ENCODE measurements around the gene LDLRAD3.
"Not testable (repeated sequence)": the region's sequence is repeated elsewhere in the genome, so short reads cannot be mapped to it uniquely, and the experiment has no call there.

LDLRAD3 gene, protein sequence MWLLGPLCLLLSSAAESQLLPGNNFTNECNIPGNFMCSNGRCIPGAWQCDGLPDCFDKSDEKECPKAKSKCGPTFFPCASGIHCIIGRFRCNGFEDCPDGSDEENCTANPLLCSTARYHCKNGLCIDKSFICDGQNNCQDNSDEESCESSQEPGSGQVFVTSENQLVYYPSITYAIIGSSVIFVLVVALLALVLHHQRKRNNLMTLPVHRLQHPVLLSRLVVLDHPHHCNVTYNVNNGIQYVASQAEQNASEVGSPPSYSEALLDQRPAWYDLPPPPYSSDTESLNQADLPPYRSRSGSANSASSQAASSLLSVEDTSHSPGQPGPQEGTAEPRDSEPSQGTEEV

DNA sequence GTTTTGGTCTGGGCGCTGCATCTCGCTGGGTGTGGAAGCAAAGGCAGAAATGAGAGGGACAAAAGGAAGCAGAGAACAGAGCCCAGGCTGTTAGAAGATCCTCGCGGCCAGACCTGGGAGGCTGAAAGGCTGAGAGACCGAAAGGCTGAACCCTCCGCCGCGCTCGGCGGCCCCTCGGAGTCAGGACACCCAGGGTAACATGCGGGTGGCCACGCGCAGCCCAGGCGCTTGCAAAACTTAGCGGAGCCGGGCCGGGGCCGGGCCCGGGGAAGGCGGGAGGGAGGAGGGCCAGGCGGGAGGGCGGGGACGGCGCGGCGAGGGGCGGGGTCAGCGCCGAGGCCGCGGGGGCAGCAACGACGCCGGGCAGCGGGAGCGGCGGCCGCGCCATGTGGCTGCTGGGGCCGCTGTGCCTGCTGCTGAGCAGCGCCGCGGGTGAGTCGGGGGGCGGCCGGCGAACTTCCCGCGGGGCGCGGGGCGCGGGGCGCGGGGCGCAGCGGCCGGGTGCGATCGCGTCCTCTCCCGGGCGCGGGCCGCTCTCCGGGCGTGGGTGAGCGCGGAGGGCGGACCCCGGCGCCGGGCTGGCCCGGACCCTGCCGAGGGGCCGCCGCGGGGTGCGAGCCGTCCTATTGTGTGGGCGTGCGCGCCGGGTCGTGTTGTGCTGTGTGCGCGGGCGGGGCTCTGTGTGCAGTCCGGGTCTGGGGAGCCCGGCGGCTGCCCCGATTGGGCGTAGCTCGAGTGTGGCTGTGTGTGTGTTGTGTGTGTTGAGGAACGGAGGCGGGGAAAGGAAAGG lies at the start of gene LDLRAD3:
LDLRAD3 (plus strand) TSS at position 350 of the 790 bp plus-strand sequence; CDS start at position 387, 37 bp downstream.
- peak; percentile 84 for DNase-seq (ENCODE audit: low read depth)

DNA sequence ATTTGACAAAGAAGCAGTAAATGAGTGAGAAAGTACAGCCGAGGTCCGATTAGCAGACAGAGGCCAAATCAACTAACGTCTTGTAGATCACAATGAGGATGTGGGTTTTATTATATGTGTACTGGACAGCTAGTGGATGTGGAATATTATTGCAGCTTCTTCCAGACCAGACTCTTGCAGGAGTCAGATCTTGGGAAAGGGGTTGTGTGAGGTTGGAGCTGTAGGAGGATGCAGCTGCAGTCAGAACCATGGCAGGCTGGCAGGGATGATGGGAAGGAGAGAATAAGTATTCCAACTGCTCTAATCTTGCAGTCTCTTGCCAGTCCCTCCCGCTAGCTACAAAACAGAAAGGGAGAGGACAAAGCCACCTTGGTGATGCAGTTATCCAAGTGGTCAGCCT lies 46.8 kb upstream of the LDLRAD3 start:
- DNase-seq (ENCODE audit: low read depth) = no peak

DNA sequence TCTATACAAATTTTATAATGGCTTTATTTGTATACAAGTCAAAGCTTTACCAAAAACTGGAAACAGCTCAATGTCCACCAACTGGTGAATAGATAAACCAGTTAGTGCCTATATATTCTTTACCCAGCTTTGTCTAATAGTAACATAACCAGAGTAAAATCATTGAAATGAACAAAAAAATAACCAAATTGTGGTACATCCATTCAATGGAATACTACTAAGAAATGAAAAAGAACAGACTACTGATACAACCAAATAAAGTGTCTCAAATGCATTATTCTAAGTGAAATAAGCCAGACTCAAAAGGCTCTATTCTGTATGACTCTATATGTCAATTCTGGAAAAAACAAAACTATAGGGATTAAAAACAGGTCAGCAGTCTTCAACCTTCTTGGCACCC lies 40.9 kb upstream of the LDLRAD3 start:
- no peak for DNase-seq (ENCODE audit: low read depth)

DNA sequence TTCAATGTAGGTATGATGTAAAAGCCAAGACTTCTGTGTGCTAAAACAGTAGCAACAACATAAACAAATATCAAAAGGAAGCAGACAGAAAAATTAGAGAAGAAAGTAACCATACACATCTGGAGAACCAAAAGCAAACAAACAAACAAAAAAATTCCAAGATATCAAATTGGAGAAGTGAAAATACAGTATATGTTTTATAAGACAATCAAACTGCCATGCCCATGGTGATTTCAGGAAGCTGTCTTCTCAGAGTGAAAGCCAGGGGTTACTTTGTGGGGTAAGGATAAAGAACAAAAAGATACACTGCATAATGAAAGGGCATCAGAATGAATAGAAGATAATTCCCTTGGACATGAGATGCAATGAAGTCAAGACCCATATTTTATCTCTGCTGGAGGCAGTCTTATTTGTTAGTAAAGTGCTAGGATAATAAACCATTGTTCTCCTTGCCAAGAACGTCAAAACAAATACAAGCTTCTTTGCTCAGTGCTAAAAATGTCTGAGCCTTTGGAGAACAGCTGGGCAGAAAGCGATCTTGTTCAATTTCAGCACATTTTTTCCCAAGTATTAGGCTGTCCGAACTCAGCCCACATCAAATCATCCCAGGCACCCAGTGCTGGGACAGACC lies 38.1 kb upstream of the LDLRAD3 start:
- DNase-seq (ENCODE audit: low read depth) = no peak

DNA sequence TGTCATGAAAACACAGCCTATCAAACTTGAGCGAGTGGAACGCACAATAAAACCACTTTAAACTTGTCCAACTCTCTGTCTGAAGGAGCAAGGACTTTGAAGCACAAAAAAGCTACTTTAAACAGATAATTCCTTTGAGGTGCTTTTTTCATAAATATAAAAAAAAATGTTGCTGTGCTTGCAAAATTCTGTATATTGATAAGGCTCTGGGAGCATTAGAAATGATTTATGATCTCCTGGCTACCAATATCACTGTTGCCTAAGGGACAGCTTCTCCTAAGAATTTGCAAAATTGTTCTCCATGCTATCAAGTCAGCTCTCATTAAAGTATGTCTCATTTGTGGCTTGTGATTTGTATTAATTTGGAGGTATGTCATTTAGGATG lies 37.6 kb upstream of the LDLRAD3 start:
- DNase-seq (ENCODE audit: low read depth) = no peak

DNA sequence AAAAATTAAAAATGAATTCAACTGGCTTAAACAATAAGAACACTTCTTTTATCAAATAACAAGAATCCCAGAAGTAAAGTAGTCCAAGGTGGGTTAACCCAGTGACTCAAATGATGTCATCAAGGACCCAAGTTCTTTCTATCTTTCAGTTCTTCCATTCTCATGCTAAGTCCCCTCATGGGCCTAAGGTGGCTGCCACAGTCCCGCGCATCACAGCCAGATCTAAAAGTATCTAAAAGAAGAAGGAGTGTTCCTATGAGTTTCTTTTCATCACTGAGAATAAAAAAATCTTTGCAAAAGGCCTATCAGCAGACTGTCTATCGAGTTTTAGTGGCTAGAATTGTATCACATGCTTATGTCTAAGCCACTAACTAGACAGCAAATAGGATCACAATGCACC lies 37.2 kb upstream of the LDLRAD3 start:
- no peak for DNase-seq (ENCODE audit: low read depth)

DNA sequence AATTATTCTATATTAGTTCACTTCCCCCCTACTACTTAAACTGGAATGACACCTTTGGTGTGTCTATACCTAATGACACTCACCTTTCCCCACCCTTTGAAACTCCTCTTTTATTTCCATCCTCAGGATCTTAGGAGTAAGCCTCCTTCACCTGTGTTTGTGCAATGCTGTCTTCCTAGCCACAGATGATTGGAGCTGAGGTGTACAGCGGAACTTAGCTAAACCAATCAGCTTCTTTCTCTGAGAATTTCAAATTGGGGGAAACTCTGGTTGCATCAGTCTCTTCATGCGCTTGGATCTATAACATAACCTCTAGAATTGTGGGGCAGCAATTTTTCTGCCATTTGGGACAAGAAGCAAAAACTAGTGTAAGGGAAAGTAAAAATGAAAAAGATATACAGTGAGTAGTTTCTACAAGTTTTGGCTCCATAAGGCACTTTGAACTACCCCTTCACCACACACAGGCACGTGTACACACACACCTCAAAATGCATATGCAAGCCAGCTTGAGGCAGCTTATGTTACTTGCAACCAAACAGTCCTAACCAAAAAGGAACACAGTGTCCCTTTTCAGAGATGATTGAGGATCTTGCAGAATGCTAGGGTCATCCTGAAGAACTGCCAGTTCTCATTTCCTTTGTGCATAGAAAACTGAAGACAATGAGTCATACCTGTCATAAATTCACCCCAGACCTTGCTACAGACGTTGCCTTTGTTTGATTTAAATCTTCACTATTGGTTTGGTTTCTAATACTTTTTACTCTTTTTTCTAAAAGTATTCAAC lies 36.0 kb upstream of the LDLRAD3 start:
- peak; percentile 68 for DNase-seq (ENCODE audit: low read depth)

DNA sequence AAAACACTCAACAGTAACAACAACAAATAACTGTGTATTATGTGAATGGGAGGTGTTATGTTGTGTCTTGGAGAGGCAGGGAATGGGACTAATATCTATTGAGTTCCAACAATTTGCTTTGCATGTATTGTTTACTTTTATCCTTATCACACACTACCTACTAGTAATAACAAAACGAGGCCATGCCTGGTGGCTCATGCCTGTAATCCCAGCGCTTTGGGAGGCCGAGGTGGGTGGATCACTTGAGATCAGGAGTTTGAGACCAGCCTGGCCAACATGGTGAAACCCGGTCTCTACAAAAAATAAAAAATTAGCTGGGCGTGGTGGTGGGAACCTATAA lies 35.5 kb upstream of the LDLRAD3 start:
- DNase-seq (ENCODE audit: low read depth) = not testable (repeated sequence)

DNA sequence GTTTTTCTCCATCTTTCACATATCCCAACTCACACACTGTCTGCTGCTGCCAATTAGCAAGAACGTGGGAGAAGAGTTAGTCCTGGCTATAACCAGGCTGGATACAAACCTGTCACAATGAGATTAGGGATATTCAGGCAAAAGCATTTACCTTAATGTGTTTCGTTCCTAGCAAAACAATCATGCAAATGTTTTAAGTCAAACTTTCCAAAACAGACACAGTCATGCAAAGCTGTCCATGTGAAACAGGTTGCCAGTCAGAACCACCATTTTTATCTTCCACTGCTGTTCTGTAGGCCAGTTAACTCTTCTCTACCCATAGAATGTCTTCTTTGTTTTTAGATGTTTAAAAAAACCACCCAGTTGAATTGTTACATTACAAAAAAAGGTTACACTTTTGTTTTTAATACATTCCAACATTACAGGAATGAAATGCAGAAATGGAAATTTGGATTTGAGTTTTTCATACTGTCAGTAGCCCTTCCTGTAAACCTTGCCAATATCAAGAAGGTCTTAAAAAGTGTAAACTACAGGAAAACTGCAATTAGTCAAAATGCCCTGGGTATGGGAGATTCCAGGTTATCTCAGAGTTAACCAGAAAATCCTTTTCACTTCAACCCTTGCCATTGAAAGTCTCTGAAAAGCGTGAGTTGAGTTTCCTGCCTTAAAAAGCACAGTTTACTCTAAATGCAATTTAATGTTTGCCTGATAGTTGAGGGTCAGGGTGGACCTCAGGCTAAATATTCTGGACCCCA lies 34.2 kb upstream of the LDLRAD3 start:
- no peak for DNase-seq (ENCODE audit: low read depth)

DNA sequence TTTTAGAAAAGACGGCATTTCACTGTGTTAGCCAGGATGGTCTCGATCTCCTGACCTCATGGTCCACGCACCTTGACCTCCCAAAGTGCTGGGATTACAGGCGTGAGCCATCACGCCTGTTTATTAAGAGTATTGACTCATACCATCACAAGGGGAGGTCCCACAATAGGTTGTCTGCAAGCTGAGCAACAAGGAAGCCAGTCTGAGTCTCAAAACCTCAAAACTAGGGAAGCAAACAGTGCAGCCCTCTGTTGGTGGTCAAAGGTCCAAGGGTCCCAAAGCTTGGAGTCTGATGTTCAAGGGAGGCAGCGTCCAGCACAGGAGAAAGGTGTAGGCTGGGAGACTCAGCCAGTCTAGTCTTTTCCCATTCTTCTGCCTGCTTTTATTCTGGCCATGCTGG lies 32.8 kb upstream of the LDLRAD3 start:
- peak; percentile 18 for DNase-seq (ENCODE audit: low read depth)

DNA sequence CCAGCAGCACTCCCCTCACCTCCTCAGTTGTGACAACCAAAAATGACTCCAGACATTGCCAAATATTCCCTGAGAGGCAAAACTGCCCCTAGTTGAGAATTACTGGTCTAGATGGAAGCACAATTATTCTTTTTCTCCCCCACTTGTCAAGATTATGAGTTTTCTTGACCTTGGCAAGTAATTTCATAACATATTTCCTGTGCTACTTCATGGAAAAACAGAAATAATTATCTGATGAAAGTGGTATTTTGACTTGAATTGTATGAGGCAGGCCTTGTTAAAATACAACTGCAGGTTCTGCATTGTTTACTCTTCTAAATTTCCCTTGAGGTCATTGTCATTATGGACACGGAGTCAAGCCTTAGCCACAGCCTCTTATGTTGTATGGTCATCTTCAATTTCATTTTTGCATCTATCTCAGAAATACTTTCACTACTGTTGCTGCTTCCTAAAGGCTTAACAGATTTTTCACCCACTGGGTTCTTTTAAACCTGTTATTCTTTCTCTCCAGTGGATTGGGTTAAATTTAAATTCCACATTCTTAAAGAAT lies 32.2 kb upstream of the LDLRAD3 start:
- DNase-seq (ENCODE audit: low read depth) = no peak

DNA sequence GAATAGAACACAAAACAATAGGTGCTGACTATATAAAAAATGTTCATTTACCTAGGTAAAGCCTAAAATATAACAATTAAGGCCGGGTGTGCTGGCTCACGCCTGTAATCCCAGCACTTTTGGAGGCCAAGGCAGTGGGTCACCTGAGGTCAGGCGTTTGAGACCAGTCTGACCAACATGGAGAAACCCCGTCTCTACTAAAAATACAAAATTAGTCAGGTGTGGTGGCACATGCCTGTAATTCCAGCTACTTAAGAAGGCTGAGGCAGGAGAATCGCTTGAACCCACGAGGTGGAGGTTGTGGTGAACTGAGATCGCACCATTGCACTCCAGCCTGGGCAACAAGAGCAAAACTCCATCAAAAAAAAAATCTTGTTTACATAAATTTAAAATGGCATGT lies 31.4 kb upstream of the LDLRAD3 start:
- not testable (repeated sequence) for DNase-seq (ENCODE audit: low read depth)

DNA sequence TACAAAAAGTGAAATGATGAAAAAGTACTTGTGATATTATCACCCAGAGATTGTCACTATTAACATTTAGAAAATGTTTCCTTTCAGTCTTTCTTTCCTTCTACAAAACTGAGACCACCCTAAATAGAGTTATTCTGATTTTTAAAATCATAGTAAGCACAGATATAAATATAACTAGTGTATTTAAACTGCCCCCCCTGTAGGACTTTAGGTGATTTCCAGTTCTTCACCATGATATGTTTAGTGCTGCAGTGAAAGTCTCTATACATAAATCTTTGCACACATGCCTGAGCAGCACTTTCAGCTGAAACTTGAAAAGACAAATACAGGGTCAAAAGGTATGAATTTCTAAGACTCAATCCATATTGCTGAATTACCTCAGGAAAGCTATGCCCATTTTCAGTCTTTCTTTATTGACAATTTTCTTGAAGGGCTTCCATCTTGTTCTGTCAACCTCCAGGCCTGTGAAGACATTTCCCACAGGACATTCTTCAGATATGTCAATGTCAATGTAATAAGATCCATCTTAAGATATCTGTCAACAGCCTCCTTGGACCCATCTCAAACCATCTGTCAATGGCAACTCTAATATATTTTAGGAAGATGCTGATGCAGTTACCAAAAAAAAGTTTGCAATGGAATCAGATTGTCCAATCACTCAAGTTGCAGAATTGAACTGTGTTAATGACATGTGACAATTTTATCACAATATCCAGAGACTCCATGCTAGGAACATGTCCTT lies 30.8 kb upstream of the LDLRAD3 start:
- DNase-seq (ENCODE audit: low read depth) = no peak

DNA sequence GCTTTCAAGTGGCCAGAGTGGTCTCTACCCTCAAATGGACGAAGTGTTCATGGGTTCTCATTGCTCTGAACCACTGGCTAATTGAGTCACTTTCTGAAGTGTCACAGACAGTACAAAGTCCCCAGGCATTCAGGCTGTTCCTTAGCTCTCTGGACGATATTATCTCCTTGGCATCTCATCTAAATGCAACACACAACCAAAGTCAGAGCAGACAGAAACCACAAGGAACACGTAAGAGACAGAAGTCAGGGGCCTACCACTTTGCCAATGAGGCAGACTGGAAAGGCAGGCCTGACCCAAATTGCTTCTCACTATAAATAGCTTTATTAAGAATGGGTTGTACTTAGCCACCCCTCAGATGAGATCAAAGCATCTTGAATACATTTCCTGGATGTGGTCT lies 29.0 kb upstream of the LDLRAD3 start:
- DNase-seq (ENCODE audit: low read depth) = no peak

DNA sequence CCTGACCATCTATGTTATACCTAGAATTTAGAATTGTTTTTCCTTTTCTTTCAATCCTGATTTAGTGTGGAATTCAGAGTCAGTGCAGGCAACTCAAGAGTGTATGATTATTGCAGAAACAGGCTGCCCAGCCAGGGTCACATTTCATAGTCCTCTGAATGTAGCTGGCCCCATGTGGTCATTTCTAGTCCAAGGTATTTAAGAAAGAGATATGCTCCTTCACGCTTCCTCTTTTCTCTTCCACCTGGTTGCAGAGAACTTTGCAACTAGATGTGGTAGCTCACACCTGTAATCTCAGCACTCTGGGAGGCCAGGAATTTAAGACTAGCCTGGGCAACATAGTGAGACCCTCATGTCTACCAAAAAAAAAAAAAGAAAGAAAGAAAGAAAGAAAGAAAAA lies 27.6 kb upstream of the LDLRAD3 start:
- no peak for DNase-seq (ENCODE audit: low read depth)

DNA sequence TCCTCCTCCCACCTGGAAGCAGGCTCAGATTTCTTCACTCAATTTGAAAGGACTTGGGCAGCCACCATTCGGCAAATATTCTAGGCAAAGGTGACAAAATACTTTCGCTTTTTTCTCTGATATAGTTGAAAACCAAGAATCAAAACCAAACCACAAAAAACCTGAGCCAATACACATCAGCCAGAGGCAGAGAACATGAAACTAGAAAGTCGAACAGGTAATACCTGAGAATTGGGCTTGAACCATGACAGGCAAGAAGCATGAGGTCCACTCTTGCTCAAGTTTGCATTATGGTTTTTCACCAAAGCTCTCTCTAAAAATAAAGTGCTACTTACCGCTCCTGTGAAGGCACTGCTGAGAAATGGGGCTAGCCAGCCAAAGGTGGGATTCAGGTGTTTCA lies 26.2 kb upstream of the LDLRAD3 start:
- DNase-seq (ENCODE audit: low read depth) = no peak

DNA sequence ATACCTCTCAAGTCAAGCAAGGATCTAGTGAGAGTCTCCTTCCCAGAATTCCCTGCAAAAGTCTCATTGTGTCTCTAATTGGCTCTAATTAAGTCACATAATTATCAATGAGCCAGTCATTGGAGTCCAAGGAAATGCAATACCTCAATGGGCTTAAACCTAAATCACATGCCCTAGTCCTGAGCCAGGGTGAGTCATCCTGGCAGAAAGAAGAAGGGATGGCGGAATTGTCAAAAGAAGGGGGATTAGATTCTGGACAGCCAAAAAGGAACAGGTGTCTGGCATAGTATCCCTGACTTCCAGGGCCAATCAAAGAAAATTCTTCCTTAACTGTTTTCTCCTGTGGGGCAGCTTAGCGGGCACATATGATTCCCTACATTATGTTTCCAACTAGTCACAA lies 25.1 kb upstream of the LDLRAD3 start:
- DNase-seq (ENCODE audit: low read depth) = no peak

DNA sequence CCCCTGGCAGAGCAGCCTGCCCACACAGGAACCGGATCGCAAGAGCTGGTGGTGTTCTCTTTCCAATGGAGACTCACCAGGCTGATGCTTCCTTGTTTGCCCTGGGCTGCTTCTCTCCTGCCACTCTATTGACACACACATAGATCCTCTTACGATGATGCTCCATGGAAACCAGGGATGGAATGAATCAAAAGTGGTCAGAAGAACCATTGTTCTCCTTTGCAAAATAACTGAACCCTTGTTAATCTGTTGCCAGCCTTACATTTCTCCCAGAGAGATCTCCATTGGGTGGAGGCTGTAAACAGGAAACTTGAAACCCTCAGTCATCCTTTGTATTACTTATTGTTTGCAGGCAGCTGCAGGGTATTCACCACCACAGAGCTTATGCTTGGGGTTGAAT lies 24.6 kb upstream of the LDLRAD3 start:
- DNase-seq (ENCODE audit: low read depth) = peak; percentile 29

DNA sequence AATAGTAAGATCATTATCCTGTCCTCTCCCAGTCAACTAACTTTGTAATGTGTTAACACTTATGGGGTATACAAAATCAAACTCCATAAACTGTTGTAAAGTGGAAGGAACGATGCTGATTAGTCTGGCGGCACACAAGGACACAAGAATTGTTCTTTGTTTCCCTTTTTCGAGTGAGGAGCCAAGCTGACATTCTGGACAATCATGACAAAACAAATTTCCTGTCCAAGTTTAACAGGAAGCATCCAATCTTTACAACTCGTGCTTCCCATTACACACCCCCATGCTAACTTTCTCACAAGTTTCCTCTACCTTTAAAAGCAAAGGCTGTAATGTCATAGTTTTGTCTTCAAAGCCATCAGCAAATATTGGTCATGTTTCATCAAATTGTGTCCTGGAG lies 20.4 kb upstream of the LDLRAD3 start:
- no peak for DNase-seq (ENCODE audit: low read depth)

DNA sequence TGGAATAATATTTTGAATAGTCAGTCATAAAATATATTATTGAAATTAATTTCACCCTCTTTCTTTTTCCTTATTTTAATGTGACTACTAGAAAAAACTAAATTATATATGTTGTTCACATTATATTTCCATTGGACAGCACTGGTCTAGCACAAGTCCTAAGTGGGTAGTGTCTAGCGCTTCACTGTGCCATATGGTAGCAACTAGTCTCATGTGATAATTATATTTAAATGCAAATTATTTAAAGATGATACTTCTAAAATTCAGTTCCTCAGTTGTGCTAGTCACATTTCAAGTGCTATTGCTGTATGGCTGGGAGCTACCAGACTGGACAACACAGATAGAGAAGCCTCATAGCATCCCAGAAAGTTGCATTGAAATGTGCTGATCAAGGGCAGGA lies 19.1 kb upstream of the LDLRAD3 start:
- no peak for DNase-seq (ENCODE audit: low read depth)

DNA sequence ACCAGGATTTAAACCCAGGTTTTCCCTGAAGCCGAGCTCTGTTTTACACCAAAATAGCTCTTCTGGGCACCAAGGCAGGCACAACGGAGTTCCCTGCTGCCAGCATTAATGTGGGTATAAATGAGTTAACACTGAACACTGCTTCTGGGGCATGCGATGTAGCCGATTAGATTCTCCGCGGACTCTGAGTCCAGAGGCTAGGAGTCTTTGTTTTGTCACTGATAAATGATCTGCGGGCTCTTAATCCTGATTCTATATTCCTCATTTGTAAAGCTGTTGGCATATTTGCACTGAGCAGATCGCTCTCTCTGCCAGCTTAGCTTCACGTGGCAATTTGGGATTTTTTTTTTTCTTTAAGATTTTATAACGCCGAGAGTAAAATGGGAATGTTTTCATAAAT lies 16.8 kb upstream of the LDLRAD3 start:
- DNase-seq (ENCODE audit: low read depth) = no peak

Data from ELR (cell line).